Smooth muscle cell (in vitro differentiated cells): ENCODE measurements around the gene TPCN1. TPM values are rescaled to one million over a fixed set of nuclear protein-coding genes. Genes with fewer than 3 reads are reported as not detected.

Experiments
- DNase-seq: peaks from one replicate; lab custom pipeline; 2025; ENCODE audit not compliant: unreplicated experiment; lab: John Stamatoyannopoulos, UW
- H2AFZ ChIP-seq: fragments of 200-600 bp; sonication (generic); 2 replicates; pipeline ENCODE4 v1.6.0; 2016; ENCODE audit warnings: antibody characterized with exemption, low read depth, mild to moderate bottlenecking
- H3F3A ChIP-seq: fragments of 200-600 bp; sonication (generic); 2 replicates; pipeline ENCODE4 v1.6.0; 2017; ENCODE audit warnings: antibody characterized with exemption, low read depth
- H3K27ac ChIP-seq: fragments of 200-600 bp; sonication (generic); 2 replicates; pipeline ENCODE4 v1.5.1; 2016; ENCODE audit warnings: low read depth, mild to moderate bottlenecking
- H3K27me3 ChIP-seq: fragments of 200-600 bp; sonication (generic); 2 replicates; pipeline ENCODE4 v1.6.1; 2016; ENCODE audit warnings: low read depth, mild to moderate bottlenecking
- H3K36me3 ChIP-seq: fragments of 200-600 bp; sonication (generic); 2 replicates; pipeline ENCODE4 v1.5.1; 2016; ENCODE audit warnings: low read depth
- H3K4me1 ChIP-seq: fragments of 200-600 bp; sonication (generic); 2 replicates; pipeline ENCODE4 v1.5.1; 2016; ENCODE audit warnings: low read depth
- H3K4me2 ChIP-seq: fragments of 200-600 bp; sonication (generic); 2 replicates; pipeline ENCODE4 v1.6.0; 2016; ENCODE audit warnings: mild to moderate bottlenecking
- H3K4me3 ChIP-seq: fragments of 200-600 bp; sonication (generic); 2 replicates; pipeline ENCODE4 v1.5.1; 2016; ENCODE audit warnings: mild to moderate bottlenecking
- H3K79me2 ChIP-seq: fragments of 200-600 bp; sonication (generic); 2 replicates; pipeline ENCODE4 v1.6.0; 2016; ENCODE audit warnings: low read depth, mild to moderate bottlenecking
- H3K9ac ChIP-seq: fragments of 200-600 bp; sonication (generic); 2 replicates; pipeline ENCODE4 v1.6.0; 2016; ENCODE audit warnings: low read depth
- H3K9me3 ChIP-seq: fragments of 200-600 bp; sonication (generic); replicated peaks from 2 replicates; pipeline ENCODE4 v1.5.1; 2016; ENCODE audit warnings: low read depth
- H4K20me1 ChIP-seq: fragments of 200-600 bp; sonication (generic); 2 replicates; pipeline ENCODE4 v1.6.0; 2016; ENCODE audit warnings: low read depth
- CTCF ChIP-seq: fragments of 200-600 bp; sonication (generic); IDR thresholded peaks from 2 replicates; pipeline ENCODE4 v1.5.1; 2017; ENCODE audit warnings: borderline replicate concordance, mild to moderate bottlenecking, antibody characterized with exemption; ENCODE audit not compliant: insufficient read depth, poor library complexity, severe bottlenecking
- WGBS: methylation state at CpG from one replicate; pipeline ENCODE4 v1.1.7; 2016; ENCODE audit warnings: low lambda C conversion rate; 5-methylcytosine and 5-hydroxymethylcytosine counted together
- polyA plus RNA-seq: library from polyadenylated mRNA; unstranded; fragments of >200 nt; fragmentation: Nextera tagmentation; extraction: Ambion mirVana; gene quantifications from 2 replicates; pipeline ENCODE4 v1.2.1, GENCODE V29; 2016
- total RNA-seq: library from RNA; depleted of rRNA; stranded (reverse); fragments of >200 nt; gene quantifications from 2 replicates; pipeline ENCODE4 v1.2.3, GENCODE V29; 2014

Gene TPCN1
- total and polyA plus RNA-seq, 2 experiments from 2014 or later = 12.9 to 29.2 TPM

DNA sequence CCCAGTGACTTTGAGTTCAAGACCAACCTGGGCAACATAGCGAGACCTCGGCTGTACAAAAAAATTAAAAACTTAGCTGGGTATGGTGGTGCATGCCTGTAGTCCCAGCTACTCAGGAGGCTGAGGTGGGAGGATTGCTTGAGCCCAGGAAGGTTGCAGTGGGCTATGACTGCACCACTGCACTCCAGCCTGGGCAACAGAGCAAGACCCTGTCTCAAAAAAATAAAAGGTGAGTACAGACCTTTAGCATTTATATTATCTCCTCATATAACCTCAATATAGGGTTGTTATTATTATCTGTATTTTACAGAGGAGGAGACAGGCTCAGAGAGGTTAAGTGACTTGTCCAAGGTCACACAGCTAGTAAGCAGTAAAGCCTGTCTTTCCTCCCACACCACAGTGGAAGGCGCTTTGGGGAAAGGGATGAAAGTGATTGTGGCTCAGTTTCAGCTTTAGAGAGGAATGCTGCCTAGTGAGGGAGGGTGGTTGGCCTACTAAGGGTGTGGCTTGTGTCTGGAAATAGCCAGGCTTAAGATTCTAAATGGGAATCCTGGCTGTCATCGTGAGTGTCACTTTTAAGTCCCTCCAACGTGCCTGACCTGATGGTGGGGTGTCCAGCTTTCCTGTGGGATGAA lies 7.2 kb downstream of the TPCN1 start:
- Histone ChIP-seq H3K27ac (peak overlapping the region; percentile 70), H2AFZ (no peak overlapping the region), H3K4me1 (peaks cover 12% of the 10 kb centered on the region), H3K4me2 (no peak overlapping the region), H3K79me2 (no peaks in the 10 kb centered on the region), H3K36me3 (no peaks in the 10 kb centered on the region), H3F3A (peaks cover 12% of the 10 kb centered on the region), H4K20me1 (no peaks in the 10 kb centered on the region), H3K4me3 (no peak overlapping the region), H3K9ac (no peak overlapping the region), H3K9me3 (no peaks in the 10 kb centered on the region), H3K27me3 (no peaks in the 10 kb centered on the region)
- TF ChIP-seq CTCF = no peak
- WGBS = 53% methylated on average over 5 of the region's 5 CpGs
- DNase-seq = no peak

DNA sequence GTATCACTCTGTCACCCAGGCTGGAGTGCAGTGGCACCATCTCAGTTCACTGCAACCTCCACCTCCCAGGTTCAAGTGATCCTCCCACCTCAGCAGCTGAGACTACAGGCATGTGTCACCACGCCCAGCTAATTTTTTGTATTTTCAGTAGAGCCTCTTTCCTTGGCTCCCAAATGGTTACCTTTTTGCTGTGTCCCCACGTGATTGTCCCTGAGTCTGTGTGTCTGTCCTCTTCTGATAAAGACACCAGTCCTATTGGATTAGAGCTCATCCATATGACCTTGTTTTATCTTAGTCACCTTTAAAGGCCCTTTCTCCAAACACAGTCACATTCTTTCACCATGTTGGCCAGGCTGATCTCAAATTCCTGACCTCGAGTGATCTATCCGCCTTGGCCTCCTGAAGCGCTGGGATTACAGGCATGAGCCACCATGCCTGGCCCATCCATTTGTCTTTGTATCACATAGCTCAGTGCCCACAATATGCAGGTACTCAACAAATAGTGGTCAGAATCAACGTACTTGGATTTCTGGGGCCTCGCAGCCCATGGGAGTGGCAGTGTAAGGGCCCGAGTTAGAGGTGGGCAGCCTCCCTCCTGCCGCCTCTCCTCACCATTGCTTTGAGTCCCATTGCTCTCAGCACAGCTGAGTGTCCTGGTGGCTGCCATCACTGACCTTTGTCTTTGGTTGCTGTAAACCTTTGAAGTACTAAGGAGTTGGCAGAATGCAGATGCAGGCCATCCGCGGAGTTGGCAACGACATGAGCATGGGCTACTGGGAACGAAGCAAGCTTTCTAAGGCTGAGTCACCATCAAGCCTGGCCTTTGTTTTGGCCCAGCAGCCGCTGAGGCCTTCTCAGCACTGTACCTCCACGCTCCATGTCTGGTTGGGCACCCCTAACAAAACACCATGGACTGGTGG lies 9.3 kb downstream of the TPCN1 start:
- no peaks in the 10 kb centered on the region for H3K36me3 ChIP-seq
- WGBS = 85% methylated on average over 15 of the region's 15 CpGs
- TF ChIP-seq CTCF = no peak
- H3K27ac ChIP-seq = peak overlapping the region; percentile 72
- H3K9me3 ChIP-seq = no peaks in the 10 kb centered on the region
- H3F3A ChIP-seq = peaks cover 12% of the 10 kb centered on the region
- no peaks in the 10 kb centered on the region for H3K79me2 ChIP-seq
- peaks cover 12% of the 10 kb centered on the region for H3K4me1 ChIP-seq
- no peak for DNase-seq
- H3K27me3 ChIP-seq = no peaks in the 10 kb centered on the region
- no peak overlapping the region for H3K4me2 ChIP-seq
- no peak overlapping the region for H3K9ac ChIP-seq
- H2AFZ ChIP-seq = no peak overlapping the region
- no peak overlapping the region for H3K4me3 ChIP-seq
- no peaks in the 10 kb centered on the region for H4K20me1 ChIP-seq

- Histone ChIP-seq H3K9me3 (no peaks in the 10 kb centered on the region), H3K36me3 (no peaks in the 10 kb centered on the region), H3F3A (peaks cover 12% of the 10 kb centered on the region), H3K9ac (no peak overlapping the region), H2AFZ (no peak overlapping the region), H3K79me2 (no peaks in the 10 kb centered on the region), H3K27me3 (no peaks in the 10 kb centered on the region), H3K4me2 (no peak overlapping the region), H4K20me1 (no peaks in the 10 kb centered on the region), H3K27ac (peak overlapping the region; percentile 72), H3K4me1 (peaks cover 12% of the 10 kb centered on the region), H3K4me3 (no peak overlapping the region)
- TF ChIP-seq CTCF = no peak
- 53% methylated on average over 8 of the region's 8 CpGs for WGBS
- no peak for DNase-seq
These were observed 10.2 kb downstream of the TPCN1 start for GRCh38 chr12:113231235-113232088.
